Hematopoietic multipotent progenitor cell (in vitro differentiated cells): Measurements from ENCODE around the gene DPP6. TPM values are rescaled to one million over a fixed set of nuclear protein-coding genes. Genes with fewer than 3 reads are reported as not detected.
A peak's percentile ranks its signal among the peaks of the same experiment; 100 is the strongest.

Experiments
- DNase-seq, 3 donors: peaks; one replicate each; pipeline ENCODE4 v3.0.0-alpha.2; 2011 to 2015; ENCODE audit warnings: low read depth in 2 of 3, low spot score in 2 of 3
- total RNA-seq: library from RNA; depleted of rRNA; stranded (reverse); fragments of >200 nt; gene quantifications from one replicate; pipeline ENCODE4 v1.2.3, GENCODE V29; 2012

The DPP6 gene
- total RNA-seq, 1 donor: 0.27 TPM

DNA sequence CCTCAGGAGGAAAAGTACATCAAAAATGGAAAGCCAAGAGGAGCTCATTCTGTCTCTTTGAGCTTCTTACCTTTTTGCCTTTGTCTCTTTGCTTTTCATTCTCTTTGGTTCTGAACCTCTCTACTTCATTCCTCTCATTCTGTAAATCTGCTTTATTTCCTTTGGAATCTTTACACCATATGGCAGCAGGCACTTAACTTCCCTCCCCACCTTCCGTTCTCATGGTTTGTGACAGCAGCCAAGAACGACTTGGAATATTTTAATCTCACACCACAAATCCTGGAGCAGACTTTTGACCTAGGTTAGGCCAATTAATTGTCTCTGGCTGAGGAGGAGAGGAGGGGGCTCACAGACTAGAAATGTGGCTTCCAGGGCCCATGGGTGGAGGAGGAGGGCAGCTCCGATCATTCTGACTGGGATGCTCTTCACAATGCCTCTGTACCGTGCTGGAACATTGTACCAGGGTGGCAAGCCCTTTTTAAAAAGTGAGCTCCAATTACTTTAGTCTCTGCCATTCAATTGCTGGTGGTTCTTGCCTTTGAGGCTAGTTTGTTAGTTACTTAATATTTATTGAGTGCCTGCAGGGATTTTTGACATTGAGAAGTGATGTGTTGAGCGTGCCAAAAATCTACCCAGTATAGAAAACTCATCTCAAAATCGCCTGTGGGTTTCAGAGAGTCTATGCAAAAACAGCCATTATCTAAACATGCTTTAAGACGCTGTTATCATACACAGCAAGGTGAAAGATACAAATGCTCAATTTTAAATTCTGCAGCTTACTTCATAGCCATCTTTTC, 386.6 kb downstream of the DPP6 start:
- DNase-seq: no peak

DNA sequence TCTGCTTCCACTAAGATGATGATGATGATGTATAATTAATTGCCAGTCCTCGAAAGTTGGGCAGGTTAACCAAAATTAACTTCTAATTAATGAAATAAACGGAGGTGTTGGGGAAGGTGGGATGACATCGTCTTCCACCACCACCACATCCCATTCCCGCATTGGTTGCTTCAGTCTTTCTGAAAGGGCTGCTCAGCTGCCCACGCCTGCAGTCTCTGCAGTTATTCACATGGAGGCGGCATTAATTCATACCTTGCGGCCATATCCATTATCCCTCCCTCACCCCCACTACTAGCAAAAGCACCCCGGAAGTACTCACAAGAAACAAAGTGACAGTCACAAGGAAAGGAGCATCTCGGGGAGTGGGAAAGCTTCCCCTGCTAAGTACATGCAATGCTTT, 387.9 kb downstream of the DPP6 start:
- no peak for DNase-seq

DNA sequence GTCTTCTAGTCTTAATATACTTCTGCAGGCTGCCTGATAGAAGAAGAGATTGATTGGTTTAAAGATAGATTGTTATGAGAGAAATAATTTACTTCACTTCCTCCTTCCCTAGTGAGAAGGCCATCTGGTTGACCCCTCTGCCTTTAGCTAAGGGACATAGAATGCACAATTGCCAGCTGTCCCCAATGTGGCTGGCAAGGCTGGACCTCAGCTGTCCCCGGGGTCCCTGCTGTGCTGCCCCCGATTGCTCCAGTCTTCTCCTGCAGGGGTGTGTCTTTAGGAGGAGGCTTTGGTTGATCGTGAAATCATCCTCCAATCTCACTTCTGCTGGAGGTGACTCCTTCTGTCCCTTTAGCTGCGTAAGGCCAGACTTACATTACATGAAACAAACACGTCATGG, 388.5 kb downstream of the DPP6 start:
- no peak for DNase-seq

DNA sequence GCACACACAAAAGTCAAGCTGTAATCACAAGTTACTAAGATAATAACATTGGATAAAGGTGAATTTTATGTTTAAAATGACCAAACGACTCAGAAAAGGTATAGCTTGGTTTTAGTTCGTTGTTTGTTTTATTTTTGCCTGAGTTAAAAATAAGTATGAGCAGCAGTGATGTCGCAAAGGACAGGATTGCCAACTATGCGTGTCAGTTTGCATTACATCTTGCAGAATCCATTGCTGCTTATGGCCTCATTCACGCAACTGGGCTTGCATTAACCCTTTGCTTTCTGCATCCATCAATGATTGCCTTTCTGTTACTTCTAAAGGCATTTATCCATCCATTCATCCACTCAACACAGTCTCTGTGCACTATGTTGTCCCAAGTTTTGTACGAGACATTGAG, 389.6 kb downstream of the DPP6 start:
- DNase-seq: no peak

DNA sequence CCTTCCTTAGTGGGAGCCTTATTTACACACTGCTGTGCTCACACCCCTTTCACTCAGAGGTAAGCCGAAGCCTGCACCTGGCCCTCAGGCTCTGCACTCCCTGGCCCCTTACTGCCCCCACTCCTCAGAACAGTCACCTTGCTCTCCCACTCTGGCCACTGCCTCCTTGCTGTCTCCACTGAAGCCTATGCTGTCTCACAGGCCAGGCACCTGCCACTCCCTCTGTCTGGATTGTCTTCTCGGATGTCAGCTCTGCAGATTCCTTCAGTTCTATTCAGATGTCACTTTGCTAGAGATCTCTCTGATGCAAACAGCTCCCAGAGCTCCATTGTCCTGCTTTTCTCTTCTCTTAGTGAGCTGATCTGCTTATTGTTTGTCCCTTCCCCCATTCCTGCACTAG, 390.7 kb downstream of the DPP6 start:
- no peak for DNase-seq

DNA sequence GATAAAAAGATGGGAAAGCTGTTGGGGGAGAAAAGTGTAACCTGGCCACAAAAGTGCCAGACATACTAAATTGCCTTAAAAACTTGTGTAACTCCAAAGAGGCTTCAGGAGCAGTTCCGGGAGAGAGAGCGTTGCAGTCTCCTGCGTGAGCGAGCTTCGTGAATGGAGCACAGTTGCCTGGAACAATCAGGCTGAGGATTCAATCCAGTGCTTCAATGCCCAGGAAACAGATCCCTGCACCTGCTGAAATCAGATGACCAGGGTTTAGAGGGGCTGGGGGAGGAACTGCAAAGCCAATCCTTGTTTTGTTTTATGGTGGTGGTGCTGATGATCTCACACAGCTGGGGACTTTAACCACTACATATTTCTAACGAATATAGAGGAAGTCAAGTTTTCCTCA, 398.3 kb downstream of the DPP6 start:
- no peak for DNase-seq

DNA sequence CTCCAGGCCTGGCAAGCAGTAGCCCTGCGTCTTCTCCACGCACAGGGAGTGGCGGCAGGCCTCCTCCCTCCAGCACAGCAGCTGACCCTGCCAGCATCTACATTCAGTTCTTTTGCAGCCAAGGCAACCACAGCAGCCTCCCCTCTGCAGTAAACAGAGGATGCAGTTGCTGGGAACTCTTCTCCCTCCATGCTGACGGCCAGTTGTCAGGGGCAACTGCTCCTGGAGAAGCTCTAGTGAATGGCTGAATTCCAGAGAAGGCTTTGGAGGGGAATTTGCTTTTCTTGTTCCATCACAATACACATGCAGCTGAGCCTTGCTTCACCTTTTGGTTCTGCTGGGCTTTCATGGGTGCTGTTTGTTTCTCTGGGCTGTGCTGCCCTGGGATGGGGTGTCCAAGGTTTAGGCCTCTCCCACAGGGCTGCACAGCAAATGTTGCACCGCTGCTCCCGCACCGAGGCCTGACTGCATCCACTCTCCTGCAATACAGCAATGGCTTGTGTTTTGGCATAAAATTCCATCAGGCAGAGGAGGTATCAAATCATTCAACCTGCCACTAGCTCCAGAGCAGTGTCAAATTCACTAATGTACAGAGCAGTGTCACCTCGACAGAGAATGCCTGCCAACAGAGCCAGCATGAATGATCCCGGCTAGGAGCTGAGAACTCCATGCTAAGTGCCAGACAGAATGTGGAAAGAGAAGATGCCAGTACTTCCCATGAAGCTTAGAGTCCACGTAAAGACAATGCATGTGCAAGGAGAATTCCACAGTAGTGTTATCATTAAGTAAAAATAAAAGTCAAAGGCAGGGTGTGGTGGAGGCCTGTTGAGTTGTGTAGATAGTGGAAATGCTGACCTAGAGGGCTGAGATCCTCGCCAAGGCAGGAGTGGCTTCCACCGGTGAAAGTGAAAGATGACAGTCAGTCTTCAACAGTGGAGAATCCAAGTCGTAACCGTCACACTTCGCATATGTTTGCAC, 399.6 kb downstream of the DPP6 start:
- no peak for DNase-seq

DNA sequence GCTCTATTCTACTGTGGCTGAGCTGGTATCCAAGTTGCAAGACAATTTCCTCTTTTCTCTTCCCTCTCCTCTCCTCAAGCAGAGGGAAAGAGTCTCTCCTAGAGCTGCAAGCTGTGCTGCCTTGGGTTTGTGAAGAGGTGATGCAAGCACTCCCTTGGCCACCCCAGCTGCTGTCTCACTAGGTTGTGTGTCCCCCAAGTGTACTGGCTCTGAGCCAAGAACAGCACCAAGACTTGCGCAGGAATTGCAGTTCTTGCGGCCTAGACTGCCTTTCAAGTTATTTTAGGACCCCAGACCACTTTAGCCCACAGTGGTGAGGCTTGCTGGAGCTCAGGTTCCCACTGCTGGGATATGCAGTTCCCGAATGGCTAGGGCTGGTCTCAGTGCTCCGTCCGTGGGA, 411.6 kb downstream of the DPP6 start:
- no peak for DNase-seq

DNA sequence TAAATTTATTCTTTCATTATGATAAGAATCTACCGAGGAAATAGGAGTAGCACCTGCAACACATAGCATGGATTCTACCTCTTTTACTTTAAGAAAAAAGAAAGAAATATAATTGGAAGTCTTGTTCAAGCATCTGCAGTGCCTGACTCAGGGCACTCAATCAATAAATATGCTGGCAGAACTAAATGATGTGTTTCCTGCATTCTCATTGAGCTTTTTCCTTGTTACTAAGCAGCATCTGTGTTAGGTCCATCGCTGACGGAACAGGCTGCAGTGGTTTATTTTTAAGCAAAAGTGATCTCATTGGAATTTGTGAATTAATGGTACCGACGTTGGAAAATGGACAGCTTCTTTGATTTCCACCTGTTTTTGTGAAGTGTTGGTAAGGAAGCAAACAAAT, 417.5 kb downstream of the DPP6 start:
- no peak for DNase-seq

DNA sequence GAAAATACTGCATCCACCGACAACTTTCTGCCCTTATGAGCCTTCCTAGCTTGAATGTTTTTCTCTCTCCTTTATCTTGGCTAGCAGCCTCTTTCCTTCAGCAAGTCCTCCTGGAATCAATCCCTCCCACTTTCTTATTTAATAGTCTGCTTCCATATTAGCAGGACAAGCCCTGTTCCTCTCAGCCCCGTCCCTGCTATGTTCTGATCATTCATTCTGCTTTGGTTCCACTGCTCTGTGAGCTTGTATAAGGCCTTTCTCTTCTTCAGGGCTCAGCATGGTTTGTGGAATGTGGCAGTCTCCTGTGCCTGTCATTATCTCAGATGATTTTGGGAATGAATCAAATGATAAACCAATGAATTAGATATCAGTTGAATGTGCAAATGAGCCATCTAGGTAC, 420.1 kb downstream of the DPP6 start:
- DNase-seq: no peak

DNA sequence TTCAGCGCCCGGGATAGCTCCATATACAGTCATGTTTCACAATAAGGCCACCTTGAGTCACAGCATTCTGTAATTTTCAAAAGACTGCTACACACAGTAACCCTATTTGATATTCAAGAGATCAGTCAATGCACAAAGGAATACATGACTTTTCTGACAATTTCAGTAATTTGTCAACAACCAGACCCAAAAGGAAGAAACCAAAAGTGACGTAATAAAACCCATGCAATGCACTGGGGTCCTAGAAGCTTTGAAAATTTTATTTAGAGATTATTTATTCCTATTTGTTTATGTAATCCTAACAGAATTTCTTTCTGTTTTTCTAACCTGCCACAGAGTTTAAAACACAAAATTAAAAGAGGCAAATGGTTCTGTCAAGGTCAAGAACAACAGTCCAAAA, 421.2 kb downstream of the DPP6 start:
- no peak for DNase-seq

DNA sequence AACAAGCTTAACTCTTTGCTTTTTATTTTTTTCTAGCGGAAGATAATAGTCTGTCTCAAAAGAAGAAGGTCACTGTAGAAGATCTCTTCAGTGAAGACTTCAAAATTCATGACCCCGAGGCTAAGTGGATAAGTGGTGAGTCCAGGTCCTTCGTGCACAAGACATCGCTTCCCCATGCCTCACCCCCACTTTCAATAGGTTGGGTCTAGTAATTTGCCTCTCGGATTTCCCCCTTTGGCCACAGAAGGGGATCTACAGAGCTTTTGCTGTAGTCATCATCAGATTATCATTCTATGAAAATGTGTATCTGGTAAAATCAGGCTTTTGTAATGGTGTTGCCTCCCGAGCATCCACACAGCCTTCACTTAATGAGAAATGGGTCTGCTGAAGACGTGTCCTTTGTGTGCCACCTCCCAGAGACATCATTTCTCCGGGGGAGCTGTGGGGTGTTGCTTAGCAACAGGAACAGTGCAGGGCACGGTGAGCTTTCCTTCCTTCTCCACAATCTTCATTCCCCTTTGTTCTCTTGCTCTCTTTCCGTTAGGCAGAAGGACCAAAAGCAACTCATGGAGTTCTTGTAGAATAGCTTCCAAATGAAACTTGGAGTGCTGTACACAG, 422.8 kb downstream of the DPP6 start:
- DNase-seq: no peak

DNA sequence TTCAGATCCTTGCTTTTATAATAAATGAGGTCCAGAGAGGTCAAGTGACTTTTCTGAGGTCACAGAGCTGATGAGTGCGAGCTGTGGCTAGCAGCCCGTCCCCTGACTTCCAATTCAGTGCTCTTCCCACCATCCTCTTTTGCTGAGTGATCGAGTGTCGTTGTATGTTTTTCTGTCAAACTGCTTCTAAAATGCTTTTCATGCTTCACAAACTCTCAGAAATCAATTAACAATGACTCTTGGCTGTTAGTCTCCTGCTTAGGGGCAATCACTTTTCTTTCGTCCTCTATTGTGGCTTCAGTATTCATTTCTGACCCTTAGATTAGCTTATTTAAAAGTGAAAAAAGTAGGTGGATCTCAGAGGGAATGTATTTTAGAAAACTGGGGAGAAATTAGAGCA, 423.7 kb downstream of the DPP6 start:
- no peak for DNase-seq

DNA sequence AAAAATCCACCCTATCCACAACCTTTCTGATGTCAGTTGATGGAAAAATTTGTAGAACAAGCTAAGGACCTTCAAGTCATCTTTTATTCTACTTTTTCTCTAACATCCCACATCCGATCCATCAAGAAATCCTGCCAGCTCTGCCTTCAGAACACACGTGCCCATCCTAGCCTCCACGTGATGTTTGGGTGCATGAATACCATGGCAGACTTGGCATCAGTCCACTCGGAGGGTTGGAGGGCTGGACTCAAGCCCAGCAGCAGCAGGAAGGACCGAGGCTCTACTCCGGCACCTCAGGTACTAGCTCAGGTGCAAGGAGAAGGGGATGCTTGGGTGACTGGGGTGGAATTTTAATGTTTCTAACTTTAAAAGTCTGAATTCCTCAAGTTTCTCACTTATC, 428.6 kb downstream of the DPP6 start:
- no peak for DNase-seq

DNA sequence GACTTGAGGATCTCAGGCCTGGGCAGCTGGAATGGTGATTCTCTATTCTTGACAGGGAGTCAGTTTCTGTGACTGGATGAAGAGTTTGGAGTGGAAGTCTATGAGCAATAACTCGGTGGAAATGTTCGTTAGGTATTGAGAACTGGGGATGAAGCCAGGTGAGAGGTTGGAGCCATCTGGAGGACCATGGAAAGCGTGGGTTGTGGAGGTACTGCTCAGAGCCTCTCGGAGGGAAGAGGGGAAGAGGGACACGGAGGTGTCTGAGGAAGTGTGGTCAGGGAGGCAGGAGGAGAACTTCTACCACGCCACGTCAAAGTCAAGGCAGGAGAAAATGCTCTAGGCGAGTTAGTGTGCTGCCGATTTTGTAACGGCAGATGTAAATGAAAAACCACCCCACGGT, 430.7 kb downstream of the DPP6 start:
- no peak for DNase-seq

DNA sequence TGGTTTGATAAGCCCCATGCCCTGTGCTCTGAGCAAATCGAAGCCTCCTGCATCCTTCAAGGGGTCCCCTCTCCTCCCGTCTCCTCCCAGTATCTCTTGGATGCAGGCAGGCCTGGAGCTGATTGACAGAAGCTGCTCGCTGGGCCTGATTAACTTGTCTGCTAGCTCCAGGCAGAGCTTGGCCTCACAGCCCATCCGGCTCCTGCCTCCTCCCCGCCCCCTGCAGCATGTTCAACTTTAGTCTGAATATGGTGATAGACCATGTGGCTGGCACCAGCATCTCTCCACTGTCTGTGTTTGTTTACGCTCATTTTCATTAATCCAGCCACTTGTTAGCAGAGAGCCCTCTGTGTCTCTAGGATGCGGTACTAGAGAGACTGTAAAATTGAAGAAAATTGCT, 432.2 kb downstream of the DPP6 start:
- DNase-seq: no peak

DNA sequence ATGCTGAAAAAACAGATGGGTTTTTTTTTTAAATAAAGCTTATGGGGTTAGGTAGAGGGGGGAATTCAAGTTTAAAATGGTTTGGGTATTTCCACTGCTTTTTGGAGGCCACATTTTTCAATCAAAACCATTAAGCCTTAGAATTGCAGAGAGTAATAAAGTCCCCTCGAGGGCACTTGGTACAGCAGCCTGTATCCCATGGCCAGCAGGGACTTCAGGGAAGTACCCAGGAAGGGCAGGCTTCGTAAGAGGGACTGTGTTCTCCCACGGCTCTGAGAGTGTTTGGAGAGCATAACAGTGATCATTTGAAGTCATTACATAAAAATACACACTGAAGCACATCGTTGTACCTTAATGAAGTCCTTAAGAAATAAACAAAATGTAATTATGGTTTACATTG, 432.7 kb downstream of the DPP6 start:
- DNase-seq: no peak

DNA sequence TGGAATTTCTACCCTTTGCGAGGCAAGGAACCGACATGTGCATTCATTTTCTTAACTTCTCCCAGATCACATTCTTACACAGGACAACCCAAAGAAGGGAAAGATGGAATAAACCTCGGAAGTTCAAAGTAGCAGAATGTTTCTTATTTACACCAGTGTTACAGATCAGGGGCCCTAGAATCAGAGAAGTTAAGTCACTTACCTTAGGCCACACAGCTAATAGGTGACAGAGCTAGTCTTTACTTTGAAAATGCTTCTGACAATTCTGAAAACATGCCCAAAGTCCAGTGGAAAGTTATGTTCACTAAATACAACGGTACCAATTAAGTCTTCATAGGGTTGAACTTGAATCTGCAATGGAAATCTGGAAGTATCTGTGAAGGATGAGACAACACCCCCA, 437.7 kb downstream of the DPP6 start:
- no peak for DNase-seq

DNA sequence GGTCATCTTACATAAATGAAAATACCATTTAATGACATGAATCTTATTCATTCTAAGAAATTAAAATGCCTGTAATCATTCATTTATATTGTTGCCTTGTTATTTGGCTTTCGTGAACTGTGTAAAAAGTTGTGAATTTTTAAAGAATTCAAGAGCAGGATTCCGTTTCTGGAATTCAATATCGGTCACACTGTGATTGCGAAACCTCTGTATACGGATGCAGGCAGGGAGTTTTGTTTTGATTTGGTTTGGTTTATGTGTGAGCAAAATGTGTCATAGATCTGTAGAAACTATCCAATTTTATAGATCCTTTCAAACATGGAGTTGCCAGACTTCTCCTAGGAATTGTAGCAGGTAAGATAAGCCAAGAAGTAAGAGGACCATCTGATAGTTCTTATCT, 441.4 kb downstream of the DPP6 start:
- no peak for DNase-seq

DNA sequence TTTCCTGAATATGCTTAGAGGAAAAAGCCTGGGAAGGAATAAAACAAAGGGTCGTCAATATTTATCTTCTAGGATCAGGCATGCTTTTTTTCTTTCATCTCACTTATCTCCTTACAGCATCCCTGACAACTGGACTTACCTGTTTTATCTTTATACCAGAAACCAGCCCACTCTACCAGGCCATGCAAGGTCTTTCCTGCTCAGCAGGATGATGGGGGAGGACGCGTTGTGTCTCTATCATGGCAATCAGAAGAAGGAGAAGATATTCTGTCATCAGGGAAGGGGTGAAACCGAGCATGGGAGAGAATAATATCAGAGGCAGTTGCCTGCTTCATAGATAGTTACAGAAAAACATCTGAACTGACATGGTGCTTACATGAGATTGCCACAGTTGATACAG, 445.6 kb downstream of the DPP6 start:
- DNase-seq: no peak

DNA sequence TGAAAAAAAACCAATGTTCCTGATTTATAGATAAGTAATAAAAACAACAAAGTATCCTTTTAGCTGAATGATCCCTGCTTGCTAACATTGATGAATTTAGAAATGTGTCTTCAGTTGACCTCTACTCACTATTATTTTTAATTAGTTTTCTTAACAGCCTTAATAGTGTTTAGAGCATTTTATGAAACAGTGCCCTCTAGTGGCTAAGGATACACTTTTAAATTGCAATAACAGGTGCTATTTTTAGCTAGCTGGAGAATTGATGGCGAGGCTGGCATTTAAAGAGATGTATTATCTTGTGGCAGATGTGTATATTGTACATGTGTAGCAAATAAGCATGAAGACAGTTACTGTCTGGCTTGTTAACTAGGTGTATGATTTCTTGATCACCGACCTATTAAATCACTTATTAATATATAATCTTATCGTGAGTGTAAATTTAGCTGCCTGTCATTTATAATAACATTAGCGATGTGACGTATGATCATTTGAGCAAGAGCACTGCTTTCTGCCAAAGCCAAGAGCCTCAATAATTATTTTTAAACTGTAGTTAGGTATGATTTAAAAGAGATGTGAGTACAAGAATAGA, 451.9 kb downstream of the DPP6 start:
- DNase-seq: peak in 2 of 3 donors; percentile 8 to 33
